PFSK-1 (cell line): ENCODE data around the gene CERS6.

Experiments used
- FOXP2 ChIP-seq: optimal IDR thresholded peaks from 2 replicates; pipeline ENCODE3; 2011; ENCODE audit warnings: borderline replicate concordance, control low read depth, inconsistent platforms; ENCODE audit not compliant: insufficient read depth; ENCODE audit errors: extremely low read length, extremely low read depth
- POLR2AphosphoS5 ChIP-seq: IDR thresholded peaks from 2 replicates; pipeline ENCODE4 v1.6.1; 2012; ENCODE audit warnings: low read depth, mild to moderate bottlenecking, control low read depth, low read length, moderate library complexity
- SIN3A ChIP-seq: IDR thresholded peaks from 2 replicates; pipeline ENCODE4 v1.6.1; 2012; ENCODE audit warnings: mild to moderate bottlenecking, low read length, moderate library complexity, borderline replicate concordance; ENCODE audit not compliant: insufficient read depth
- TAF1 ChIP-seq: IDR thresholded peaks from 2 replicates; pipeline ENCODE4 v1.6.1; 2012; ENCODE audit warnings: low read length, control low read depth, borderline replicate concordance; ENCODE audit not compliant: insufficient read depth
- TF ChIP-seq, protein P1 (sequence below), 2 experiments: IDR thresholded peaks; 2 replicates each; pipeline versions ENCODE4 v1.6.1 to v1.8.0; 2011 to 2012; ENCODE audit warnings: low read depth in 2 of 2, low read length in 2 of 2, control low read depth in 1 of 2, inconsistent platforms in 1 of 2, mild to moderate bottlenecking in 1 of 2, moderate library complexity in 1 of 2; ENCODE audit not compliant: insufficient read depth in 1 of 2

CERS6 gene

DNA sequence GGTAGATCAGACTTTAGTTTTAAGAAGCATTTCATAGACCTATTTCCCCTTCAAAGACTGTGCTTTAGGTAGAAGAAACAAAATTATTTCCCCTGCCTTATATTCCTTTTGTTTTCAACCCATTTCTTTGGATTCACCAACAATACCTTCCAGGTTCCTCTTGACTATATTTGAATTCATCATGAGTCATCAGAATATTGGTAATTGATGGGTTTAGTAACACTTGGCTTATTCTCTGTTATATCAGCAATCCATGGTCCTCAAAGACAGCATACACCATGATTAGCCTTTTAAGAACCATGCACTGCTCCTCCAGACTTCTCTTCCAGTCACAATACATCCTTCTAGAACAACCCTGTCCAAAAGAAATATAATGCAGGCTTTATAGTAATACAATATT, 263.4 kb downstream of the CERS6 start:
- TF ChIP-seq POLR2AphosphoS5 (no peak), FOXP2 (no peak), SIN3A (no peak), TAF1 (no peak)
- TF ChIP-seq, protein P1, sequence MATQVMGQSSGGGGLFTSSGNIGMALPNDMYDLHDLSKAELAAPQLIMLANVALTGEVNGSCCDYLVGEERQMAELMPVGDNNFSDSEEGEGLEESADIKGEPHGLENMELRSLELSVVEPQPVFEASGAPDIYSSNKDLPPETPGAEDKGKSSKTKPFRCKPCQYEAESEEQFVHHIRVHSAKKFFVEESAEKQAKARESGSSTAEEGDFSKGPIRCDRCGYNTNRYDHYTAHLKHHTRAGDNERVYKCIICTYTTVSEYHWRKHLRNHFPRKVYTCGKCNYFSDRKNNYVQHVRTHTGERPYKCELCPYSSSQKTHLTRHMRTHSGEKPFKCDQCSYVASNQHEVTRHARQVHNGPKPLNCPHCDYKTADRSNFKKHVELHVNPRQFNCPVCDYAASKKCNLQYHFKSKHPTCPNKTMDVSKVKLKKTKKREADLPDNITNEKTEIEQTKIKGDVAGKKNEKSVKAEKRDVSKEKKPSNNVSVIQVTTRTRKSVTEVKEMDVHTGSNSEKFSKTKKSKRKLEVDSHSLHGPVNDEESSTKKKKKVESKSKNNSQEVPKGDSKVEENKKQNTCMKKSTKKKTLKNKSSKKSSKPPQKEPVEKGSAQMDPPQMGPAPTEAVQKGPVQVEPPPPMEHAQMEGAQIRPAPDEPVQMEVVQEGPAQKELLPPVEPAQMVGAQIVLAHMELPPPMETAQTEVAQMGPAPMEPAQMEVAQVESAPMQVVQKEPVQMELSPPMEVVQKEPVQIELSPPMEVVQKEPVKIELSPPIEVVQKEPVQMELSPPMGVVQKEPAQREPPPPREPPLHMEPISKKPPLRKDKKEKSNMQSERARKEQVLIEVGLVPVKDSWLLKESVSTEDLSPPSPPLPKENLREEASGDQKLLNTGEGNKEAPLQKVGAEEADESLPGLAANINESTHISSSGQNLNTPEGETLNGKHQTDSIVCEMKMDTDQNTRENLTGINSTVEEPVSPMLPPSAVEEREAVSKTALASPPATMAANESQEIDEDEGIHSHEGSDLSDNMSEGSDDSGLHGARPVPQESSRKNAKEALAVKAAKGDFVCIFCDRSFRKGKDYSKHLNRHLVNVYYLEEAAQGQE (IDR thresholded peaks at IDR 0.05; ENCODE audit: insufficient read depth in 1 of 2, low read depth in 2 of 2, low read length in 2 of 2): no peak

DNA sequence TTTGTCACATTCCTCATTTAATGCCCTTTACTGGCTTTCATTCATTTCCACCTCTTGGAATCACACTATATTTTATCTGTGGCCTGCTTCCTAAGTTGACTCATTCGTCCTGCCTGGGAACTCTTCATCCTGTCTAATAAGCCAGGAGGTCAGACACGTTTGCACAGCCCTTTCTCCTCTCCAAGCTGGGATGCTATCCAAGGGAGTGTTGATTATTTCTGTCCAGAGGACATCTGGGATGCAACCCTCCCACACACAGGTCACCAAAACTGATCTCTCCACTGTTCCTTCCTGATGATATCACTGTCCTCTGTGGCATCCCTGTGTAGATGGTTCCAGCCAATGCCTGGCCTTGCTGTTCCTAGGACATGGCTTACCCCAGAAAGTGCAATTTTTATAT, 266.5 kb downstream of the CERS6 start:
- TF ChIP-seq, protein P1 (IDR thresholded peaks at IDR 0.05; ENCODE audit: insufficient read depth in 1 of 2, low read depth in 2 of 2, low read length in 2 of 2): peak in 1 of 2 experiments; percentile 70; a peak in 1 of 4 replicates
- TF ChIP-seq FOXP2: peak; percentile 90
- TF ChIP-seq SIN3A: no peak

DNA sequence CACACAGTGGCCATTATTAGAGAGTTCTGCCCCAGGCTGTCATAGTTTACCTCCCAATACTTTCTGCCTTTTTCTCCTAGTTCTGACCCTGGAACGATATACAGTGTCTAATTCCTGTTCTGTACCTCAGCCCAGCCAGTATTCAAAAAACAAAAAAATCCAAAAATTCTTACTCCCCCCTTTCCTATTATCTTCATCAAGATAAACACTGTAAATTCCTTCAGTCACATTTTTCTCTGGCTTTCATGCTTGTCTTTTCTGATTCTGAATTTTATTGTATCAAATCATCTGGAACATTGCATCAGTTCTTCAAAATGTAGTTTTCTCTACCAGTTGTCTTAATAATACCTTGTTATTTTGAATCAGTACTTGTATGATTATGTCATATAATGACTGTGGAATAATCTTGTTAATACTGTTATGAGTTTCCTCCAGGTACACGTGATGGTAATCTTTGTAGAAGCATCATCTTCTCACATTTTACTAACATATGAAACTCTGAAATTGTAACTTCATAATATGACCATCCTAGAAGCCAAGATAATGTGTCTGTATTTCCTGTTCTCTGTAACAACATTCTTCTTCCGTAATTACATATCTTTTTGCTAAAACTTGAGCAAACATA, 267.3 kb downstream of the CERS6 start:
- TF ChIP-seq POLR2AphosphoS5: no peak
- no peak for TF ChIP-seq TAF1
- TF ChIP-seq, protein P1 (IDR thresholded peaks at IDR 0.05; ENCODE audit: insufficient read depth in 1 of 2, low read depth in 2 of 2, low read length in 2 of 2): no peak
- no peak for TF ChIP-seq SIN3A
- no peak for TF ChIP-seq FOXP2

DNA sequence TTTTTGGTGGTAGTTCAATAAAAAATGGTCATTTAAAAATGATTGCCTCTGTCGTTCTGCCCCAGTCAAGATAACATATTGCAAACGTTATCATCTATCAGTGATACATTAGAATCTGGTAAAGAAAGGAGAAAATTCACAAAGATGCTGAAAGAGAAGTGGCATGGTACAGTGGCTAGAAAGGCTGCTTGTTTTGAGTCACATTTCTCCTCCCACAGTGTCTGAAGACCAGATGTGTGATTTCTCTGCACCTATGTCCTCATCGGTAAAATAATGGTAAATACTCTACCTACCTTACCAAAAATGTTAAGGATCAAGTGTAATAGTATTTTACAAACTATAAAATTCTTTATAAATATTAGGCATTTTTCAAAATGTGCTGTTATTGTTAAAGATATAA, 270.3 kb downstream of the CERS6 start:
- TF ChIP-seq, protein P1 (IDR thresholded peaks at IDR 0.05; ENCODE audit: insufficient read depth in 1 of 2, low read depth in 2 of 2, low read length in 2 of 2): no peak
- no peak for TF ChIP-seq TAF1
- no peak for TF ChIP-seq POLR2AphosphoS5
- TF ChIP-seq FOXP2: no peak
- no peak for TF ChIP-seq SIN3A
